ENCODE measurements around the gene NAP1L4.

DNA sequence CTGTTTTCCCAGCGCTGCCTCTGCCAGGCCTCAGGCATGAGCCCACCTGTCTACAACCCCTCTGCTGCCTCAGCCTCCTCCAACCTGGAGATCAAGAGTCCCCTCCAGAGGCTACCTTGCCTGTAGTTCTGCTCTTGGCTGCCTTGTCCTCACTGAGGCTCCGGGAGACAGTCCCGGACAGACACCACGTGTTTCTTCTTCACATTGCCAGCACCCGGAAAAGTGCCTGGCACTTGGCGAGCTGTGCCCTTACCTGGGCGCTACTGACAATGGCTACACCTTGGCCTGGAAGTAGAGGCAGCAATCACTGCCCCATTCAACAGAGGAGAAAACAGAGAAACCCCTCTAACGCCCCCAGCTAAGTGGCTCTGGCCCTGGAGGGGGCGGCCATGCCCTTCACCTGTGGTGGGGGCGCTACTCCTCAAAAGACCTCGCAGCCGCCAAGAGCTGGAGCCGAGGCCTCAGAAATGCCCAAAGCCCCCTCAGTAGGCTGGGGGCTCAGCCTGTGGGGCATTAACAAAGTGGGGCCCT, 3.0 kb upstream of the NAP1L4 start:
- TF ChIP-seq, protein P1, sequence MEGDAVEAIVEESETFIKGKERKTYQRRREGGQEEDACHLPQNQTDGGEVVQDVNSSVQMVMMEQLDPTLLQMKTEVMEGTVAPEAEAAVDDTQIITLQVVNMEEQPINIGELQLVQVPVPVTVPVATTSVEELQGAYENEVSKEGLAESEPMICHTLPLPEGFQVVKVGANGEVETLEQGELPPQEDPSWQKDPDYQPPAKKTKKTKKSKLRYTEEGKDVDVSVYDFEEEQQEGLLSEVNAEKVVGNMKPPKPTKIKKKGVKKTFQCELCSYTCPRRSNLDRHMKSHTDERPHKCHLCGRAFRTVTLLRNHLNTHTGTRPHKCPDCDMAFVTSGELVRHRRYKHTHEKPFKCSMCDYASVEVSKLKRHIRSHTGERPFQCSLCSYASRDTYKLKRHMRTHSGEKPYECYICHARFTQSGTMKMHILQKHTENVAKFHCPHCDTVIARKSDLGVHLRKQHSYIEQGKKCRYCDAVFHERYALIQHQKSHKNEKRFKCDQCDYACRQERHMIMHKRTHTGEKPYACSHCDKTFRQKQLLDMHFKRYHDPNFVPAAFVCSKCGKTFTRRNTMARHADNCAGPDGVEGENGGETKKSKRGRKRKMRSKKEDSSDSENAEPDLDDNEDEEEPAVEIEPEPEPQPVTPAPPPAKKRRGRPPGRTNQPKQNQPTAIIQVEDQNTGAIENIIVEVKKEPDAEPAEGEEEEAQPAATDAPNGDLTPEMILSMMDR (conservative IDR thresholded peaks at IDR 0.05; ENCODE audit: low read depth, low read length), result no peak
- no peak for TF ChIP-seq RCOR1 (IDR thresholded peaks at IDR 0.05; ENCODE audit: insufficient replicate concordance, low read length)

Data from IMR-90 (cell line).